EL (cell line): ENCODE measurements around the gene SLC2A8.

Experiments used
- DNase-seq: peaks from one replicate; pipeline ENCODE4 v3.0.0-alpha.2; 2016

The SLC2A8 gene

DNA sequence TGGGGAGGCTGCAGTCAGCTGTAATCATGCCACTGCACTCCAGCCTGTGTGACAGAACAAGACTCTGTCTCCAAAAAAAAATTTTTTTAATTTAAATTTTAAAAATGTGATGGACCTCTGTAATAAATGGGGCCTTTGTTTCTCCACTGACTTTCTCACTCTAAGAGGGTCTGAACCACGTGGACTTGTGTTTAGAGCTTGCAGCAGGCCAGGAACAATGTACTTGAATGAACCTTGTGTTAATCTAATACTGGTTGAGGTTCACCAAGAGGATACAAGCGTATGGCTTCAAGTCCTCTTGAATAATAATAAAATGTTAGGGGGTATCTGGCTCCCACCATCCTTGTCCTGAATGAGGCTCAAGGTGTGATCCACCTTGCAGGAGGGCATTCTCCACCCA lies 14.4 kb upstream of the SLC2A8 start:
- DNase-seq, result no peak

DNA sequence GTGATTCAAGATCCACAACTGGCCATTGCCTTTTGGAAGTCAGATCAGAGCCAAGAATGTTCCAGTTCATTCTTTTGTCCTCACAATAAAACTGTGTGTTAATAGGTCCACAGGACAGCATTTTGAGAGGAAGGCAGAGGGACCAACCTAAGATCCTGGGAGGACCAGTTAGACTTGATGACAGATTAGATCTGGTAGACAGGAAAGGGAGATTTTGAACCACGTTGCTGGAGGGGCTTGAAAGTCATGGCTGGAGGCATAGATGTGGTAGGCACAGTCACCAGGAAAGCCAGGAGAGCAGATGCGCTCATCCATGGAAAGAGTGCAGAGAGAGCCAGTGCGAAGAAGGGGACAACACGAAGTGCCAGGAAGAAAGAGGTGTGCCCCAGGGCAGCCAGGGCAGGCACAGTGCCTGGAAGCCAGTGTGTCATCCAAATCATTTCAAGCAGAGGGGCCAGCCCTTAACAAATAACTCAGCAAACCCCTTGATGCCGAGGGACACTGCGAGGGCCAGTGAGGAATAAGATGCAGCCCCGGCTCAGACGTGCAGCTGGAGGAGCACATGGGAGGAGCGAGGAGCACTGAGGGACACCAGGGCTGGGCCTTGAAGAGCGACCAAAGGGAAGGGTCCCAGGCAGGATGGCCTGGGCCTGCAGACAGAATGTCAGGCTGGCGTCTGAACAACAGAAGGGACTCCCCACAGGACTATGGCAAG lies 12.8 kb upstream of the SLC2A8 start:
- DNase-seq, result no peak

DNA sequence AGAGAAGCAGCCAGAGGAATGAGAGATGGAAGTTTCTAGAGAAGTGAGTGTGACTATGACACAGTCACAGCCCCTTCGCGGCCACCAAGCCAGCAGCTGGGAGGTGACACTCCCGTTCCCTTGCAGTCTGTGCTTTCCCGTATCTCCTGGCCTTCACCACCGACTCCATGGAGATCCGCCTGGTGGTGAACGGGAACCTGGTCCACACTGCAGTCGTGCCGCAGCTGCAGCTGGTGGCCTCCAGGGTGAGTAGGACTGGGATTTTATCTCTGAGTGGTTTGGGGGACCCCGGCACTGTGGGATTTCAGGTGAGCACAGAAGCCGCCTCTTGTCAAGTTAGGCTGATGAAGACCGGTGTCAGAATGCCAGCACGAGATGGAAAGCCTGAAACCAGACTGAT lies 12.1 kb upstream of the SLC2A8 start:
- DNase-seq, result no peak

GRCh38 chr9:127386249-127386648 lies 10.7 kb upstream of the SLC2A8 start:
- no peak for DNase-seq

GRCh38 chr9:127386981-127387380 lies 10.0 kb upstream of the SLC2A8 start:
- DNase-seq, result no peak

DNA sequence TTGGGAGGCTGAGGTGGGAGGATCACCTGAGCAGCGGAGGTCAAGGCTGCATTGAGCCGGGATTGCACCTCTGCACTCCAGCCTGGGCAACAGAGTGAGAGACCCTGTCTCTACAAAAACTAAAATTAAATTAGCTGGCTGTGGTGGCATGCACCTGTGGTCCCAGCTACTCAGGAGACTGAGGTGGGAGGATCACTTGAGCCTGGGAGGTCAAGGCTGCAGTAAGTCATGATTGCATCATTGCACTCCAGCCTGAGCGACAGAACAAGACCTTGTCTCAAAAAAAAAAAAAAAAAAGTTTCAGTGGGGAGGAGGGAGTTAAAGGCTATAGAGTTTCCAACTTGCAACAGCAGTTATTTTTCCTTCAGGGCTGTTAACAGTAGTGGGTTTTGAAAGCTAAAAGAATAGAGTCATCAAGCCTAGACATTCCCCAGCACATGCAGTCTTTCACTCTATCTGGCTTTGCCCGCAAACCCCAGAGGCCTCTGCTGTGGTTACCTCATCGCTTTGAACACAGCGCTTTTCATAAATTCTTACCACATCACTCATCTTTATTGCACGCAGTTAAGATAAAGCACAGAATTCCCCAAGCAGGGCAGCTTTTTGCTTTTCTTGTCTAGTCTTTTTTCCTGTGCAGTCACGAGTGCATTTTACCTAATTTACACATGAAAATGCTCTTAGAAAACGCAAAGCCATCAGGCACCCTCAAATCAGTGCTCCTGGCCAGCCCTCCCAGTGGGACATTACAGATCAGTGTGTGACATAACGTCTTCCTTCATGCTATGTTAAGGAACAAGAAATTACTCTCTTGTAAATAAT lies 8.7 kb upstream of the SLC2A8 start:
- DNase-seq, result peak; percentile 98

DNA sequence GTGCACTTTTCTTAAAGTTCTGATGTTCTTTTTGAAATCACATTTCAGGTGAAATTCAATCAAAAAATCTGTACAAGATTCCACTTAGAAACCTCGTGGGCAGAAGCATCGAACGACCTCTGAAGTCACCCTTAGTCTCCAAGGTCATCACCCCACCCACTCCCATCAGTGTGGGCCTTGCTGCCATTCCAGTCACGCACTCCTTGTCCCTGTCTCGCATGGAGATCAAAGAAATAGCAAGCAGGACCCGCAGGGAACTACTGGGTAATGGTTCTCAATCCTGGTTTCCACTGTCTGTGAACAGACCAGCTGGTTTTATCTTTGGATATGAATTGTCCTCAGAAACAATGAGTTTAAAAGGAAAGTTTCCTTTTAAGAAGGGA lies 8.1 kb upstream of the SLC2A8 start:
- DNase-seq, result no peak

GRCh38 chr9:127389381-127390247 lies 7.4 kb upstream of the SLC2A8 start:
- DNase-seq, result no peak

DNA sequence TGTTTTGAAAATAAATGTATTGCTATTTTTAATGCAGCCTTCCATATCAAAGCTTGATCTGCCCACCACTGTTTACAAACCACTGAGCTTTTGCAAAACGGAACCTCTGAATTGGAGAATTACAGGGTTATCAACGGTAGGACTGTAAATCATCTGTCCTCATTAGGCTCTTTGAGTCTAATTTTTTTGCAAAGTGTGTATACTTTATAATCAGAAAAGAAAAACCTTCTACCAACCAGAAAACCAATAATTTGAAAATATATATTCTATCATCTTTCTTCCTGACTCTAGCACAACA lies 6.8 kb upstream of the SLC2A8 start:
- no peak for DNase-seq

DNA sequence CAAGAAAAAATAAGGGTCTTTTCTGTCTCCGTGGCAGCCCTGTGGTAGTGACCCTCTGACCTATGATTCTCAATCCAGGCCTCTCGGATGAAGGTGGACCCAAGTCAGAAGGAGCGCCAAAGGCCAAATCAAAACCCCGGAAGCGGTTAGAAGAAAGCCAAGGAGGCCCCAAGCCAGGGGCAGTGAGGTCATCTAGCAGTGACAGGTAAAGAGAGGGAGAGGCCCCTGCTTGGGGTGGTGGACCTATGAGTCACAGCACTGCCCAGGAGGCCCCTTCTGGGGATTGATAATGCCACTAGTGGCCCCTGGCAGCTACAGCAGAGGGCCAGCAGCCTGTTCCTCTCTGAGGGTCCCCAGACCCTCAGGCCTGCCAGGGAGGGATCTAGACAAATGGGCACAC lies 6.4 kb upstream of the SLC2A8 start:
- no peak for DNase-seq

- no peak for DNase-seq
These were observed 4.8 kb upstream of the SLC2A8 start for GRCh38 chr9:127392166-127392565.

- DNase-seq, result no peak
These were observed 4.0 kb upstream of the SLC2A8 start for GRCh38 chr9:127392976-127393375.

- no peak for DNase-seq
These were observed 3.3 kb upstream of the SLC2A8 start for GRCh38 chr9:127393645-127394044.

- no peak for DNase-seq
These were observed 1.3 kb upstream of the SLC2A8 start for GRCh38 chr9:127395497-127396252.

- DNase-seq, result no peak
These were observed 639 bp upstream of the SLC2A8 start for GRCh38 chr9:127396253-127396807.

- peak; percentile 55 for DNase-seq
These were observed 791 bp downstream of the SLC2A8 start for GRCh38 chr9:127397646-127398274.

- DNase-seq, result no peak
These were observed 1.3 kb downstream of the SLC2A8 start for GRCh38 chr9:127398275-127398647.

GRCh38 chr9:127398715-127399400 lies 1.9 kb downstream of the SLC2A8 start:
- DNase-seq, result no peak

- DNase-seq, result no peak
These were observed 2.8 kb downstream of the SLC2A8 start for GRCh38 chr9:127399736-127400269.

DNA sequence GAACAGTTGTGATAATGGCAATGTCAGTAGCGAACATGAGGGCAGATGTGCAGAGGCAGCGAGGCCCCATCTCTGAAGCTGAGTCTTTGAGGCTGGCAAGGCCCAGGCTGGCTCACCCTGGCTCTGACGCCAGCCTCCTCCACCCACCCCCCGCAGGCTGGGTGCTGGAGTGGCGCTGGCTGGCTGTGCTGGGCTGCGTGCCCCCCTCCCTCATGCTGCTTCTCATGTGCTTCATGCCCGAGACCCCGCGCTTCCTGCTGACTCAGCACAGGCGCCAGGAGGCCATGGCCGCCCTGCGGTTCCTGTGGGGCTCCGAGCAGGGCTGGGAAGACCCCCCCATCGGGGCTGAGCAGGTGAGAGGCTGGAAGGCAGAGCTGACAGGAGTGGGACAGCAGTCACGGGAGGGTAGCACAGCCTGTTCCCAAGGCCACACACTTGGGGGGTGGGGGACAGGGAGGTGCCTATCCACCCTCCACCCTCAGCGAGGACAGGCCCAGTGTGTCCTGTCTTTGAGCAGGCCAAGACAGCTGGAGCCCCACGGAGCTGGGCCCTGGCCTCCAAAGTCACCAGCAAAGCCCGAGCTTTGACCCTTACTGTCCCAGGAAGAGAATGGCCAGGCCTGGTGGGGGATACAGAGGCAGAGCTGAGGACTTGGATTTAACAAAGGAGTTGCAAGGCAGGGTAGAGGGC lies 5.6 kb downstream of the SLC2A8 start:
- no peak for DNase-seq
